Fibroblast of skin of back (primary cell): ENCODE results near the gene GAS6.
"Not testable (repeated sequence)": the region's sequence is repeated elsewhere in the genome, so short reads cannot be mapped to it uniquely, and the experiment has no call there.

Source experiments
- DNase-seq: peaks from one replicate; pipeline ENCODE4 v3.0.0-alpha.2; 2013

GAS6 gene

DNA sequence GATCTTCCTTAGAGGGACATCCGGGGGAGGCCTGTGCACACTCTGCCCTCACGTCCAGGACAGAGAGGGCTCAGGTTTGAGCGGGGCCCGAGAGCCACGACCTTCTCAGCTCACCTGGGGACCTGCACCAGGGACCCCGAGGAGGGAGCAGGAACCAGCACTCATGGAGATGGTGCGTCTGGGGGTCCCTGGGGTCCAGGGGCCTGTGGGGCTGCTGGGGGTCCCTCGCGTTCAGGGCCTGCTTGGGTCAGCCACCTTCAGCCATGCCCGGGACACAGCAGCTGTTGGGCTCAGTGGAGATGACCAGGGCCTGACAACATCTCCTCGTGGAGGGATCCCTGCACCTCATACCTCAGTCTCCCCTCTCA is 57.8 kb downstream of the GAS6 start:
- no peak for DNase-seq

DNA sequence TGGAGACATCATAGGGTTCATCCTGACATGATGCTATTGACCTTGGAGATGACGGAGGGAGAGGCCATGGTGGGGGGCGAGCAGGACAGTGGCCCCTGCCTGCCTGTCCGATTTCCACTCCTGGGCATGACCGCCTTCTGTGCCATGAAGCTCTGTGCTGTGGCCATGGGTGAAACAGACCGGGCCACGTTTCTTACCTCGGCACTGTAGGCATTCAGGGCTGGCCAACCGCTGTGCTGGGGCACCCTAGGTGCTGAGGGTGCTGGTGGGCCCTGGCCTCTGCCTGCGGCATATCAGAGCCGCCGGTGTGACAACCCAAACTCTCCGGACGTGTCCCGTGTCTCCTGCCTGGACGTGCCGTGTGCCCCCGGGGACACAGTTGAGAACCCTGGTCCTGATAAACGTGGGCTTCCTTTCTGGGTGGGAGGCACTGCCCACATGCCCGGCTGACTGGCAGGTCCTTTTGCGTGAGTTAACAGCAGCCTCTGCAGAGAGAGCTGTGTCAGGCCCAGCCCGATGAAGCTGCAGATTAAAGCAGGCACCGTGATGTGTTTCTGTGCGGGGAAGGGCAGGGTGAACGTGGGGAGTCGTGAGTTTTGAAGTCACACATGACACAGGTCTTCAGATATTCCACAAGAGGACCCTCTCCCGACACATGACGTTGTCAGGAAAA is 58.3 kb downstream of the GAS6 start:
- no peak for DNase-seq

- DNase-seq, result no peak
Observed at GRCh38 chr13:113804703-113805430, 59.0 kb downstream of the GAS6 start.

DNA sequence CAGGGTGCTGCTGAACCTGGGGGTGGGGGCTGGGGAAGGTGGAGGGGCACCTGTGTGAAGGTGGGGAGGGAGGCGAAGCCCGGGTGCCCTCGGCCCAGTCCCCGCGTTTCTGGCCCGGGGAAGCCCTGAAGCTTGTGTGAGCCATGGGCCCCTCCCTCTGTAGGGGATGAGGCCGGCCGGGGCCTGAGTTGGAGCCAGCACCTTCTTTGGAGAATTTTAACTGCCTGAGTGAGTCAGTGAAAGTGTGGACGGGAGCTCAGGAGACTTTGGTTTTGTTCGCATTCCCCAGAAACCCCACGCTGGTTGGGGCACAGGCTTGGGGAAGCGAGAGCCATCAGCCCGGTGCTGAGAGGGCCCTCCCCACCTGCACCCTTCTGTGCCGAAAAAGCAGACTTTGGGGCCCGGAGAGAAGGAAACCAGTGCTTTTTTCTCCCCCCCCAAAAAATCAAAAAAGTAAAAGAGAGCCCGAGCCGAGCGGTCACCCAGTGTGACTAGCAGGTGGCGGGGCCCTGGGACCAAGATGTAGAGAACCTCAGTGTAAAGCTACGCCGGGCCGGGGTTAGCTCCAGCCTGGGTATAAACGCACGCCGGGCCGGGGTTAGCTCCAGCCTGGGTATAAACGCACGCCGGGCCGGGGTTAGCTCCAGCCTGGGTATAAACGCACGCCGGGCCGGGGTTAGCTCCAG is 59.7 kb downstream of the GAS6 start:
- no peak for DNase-seq

GRCh38 chr13:113803409-113804016 is 60.4 kb downstream of the GAS6 start:
- no peak for DNase-seq

DNA sequence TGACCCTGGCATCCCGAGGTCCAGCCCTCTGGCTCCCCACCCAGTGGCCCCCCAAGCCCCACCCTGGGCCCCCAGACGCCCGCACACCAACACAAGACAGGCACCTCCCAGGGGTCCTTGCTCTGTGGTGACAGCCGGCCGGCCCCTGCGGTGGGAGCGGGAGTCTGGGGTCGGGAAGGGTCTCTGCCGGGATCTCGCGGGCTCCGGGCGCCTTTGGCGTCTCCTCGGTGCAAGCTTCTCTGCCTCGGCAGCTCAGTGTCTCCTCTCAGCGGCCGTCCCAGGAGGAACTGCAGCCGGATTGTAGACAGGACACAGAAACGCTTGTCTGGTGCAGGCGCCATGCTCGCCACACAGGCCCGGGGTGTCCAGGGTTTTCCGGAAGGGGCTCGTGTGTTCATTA is 61.1 kb downstream of the GAS6 start:
- no peak for DNase-seq

GRCh38 chr13:113802090-113802531 is 61.8 kb downstream of the GAS6 start:
- DNase-seq, result peak; percentile 74

- DNase-seq, result no peak
Observed at GRCh38 chr13:113801289-113801961, 62.5 kb downstream of the GAS6 start.

GRCh38 chr13:113800576-113800926 is 63.3 kb downstream of the GAS6 start:
- DNase-seq, result no peak

GRCh38 chr13:113798200-113798811 is 65.6 kb downstream of the GAS6 start:
- DNase-seq, result no peak

DNA sequence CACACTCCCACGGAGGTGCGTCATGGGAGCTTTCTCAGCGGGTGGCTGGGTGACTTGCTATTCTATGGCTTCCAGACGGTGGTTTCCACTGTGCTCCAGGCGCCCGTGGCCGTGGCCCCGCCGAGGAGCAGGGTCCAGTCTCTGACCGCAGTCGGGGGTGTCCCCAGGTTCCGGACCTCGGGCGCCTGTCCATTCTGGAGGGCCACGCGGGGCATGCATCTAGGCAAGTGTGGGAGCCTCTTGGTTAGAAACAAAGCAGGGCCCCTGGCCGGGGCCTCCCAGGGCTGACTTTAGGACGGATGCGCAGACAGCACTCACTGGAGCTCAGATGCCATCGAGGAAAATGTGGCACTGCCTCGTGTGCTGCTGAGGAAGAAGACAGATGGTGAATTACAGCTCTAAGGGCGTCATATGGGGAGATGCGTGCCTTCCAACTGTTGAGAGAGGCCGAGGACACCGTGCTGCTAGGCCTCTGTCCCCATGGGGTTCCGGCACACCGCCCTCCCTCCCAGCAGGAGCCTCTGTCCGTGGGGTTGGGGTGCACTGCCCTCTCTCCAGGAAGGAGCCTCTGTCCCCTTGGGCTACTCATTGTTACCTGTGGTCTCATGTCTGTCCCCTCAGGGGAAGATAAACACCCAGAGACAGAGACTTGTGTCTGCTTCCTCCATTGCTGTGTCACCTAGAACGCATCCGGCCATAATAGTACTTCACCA is 66.8 kb downstream of the GAS6 start:
- no peak for DNase-seq

DNA sequence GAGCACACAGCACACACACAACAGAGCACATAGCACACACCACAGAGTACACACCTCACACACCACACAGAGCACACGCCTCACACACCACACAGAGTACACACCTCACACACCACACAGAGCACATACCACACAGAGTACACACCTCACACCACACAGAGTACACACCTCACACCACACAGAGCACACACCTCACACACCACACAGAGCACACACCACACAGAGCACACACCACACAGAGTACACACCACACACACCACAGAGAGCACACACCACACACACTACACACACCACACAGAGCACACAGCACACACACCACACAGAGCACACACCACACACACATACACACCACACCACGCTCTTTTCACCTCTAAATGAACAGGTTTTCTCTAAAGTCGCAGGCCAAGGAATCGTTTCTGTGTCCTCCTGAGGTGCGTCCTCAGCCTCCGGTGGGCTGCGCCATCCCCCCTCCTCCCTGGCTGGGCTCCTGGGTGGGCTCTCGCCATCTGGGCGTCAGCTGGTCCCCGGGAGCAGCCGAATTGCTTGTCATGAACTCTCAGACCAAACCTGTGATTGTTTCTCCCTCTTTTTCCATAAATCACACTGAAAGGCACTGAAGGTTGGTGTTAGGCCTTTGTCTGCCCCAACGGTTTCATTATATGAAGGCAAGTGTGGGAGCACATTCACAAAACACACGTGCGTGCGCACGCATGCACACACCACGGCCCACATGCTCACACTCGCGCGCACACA is 67.5 kb downstream of the GAS6 start:
- no peak for DNase-seq

DNA sequence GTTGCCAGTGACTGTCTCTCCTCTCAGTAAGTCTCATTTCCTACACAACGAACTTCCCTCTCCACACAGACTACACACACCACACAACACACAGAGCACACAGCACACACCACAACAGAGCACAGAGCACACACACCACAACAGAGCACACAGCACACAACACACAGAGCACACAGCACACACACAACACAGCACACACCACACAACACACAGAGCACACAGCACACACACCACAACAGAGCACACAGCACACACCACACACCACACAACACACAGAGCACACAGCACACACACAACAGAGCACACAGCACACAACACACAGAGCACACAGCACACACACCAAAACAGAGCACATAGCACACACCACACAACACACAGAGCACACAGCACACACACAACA is 68.5 kb downstream of the GAS6 start:
- not testable (repeated sequence) for DNase-seq

DNA sequence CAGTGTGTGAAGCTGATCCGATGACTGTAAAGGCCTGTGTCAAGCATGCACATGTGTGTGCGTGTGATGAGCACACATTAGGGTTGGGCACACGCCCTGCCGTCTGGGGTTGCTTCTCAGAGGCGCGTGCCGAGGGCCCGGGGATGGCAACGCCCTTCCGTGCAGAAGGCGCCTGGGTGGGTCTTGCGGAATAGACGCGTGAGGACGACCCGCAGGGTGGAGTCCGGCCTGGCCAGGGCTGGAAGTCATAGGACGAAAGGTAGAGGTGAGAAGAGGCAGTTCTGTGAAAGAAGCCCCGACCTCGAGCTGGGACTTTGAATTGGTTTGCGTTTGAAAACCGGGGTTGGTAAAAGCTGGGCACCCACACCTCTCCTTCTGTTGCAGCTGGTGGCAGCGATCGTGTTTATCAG is 69.1 kb downstream of the GAS6 start:
- no peak for DNase-seq

- no peak for DNase-seq
Observed at GRCh38 chr13:113794086-113794485, 69.8 kb downstream of the GAS6 start.

GRCh38 chr13:113793718-113794085 is 70.2 kb downstream of the GAS6 start:
- no peak for DNase-seq

- no peak for DNase-seq
Observed at GRCh38 chr13:113792886-113793717, 70.8 kb downstream of the GAS6 start.

DNA sequence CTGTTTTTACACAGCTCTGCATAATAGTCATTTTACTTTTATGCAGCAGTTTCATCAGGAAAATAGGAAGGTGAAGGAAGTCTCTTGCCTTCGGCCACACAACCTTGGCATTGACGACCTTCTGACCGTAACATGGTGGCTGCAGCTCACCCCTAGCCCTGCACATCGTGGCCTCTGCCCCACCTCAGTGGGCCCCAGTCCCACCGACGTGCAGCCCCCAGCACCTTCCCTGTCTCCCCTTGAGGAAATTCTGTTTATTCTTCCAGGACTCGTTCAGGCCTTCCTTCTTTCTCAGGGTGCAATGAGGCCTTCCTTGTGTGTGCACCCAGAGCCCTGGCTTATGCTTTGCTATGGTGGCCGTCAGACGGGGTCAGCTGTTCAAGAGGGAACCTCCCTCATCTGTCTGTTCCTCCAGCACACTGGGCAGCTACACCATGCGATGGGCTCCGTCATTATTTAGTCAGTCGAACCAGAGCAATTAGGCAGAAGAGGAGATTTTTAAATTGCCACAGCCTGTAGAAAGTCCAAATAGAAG is 71.6 kb downstream of the GAS6 start:
- DNase-seq, result no peak

GRCh38 chr13:113791761-113792160 is 72.1 kb downstream of the GAS6 start:
- DNase-seq, result no peak

- DNase-seq, result no peak
Observed at GRCh38 chr13:113791226-113791625, 72.7 kb downstream of the GAS6 start.
